GM19468 (cell line): Measurements from ENCODE around the gene JAGN1.

Source experiments
- ATAC-seq: cut with Tn5 transposase; IDR thresholded peaks from one replicate; pipeline ENCODE4 v1.9.1; 2021; ENCODE audit warnings: mild to moderate bottlenecking, moderate library complexity, moderate number of reproducible peaks; ENCODE audit not compliant: unreplicated experiment; ENCODE audit errors: extremely low read depth

JAGN1 gene

GRCh38 chr3:9942934-9943690 lies 52.7 kb downstream of the JAGN1 start:
- ATAC-seq: no peak
